Prostate gland (tissue), 2 donors: ENCODE data around the gene ZNF197. TPM values are rescaled to one million over a fixed set of nuclear protein-coding genes. Genes with fewer than 3 reads are reported as not detected.

Experiments
- DNase-seq: peaks from one replicate; pipeline ENCODE4 v3.0.0-alpha.2; 2019; ENCODE audit warnings: low spot score
- H3K27ac ChIP-seq, 2 donors: fragments of 200-600 bp; sonication (generic); 2 replicates each; pipeline ENCODE4 v1.5.1; 2017 to 2019
- H3K27me3 ChIP-seq: fragments of 200-600 bp; sonication (generic); replicated peaks from 2 replicates; pipeline ENCODE4 v1.5.1; 2019; ENCODE audit not compliant: insufficient read depth
- H3K36me3 ChIP-seq, 2 donors: fragments of 200-600 bp; sonication (generic); 1 replicate in 1 of 2; 2 replicates in 1 of 2; pipeline versions ENCODE4 v1.5.1 to v1.8.1; 2017 to 2019
- H3K4me1 ChIP-seq: fragments of 200-600 bp; sonication (generic); replicated peaks from 2 replicates; pipeline ENCODE4 v1.5.1; 2019
- H3K4me3 ChIP-seq, 2 donors: fragments of 200-600 bp; sonication (generic); 2 replicates each; pipeline ENCODE4 v1.5.1; 2017 to 2019
- H3K9me3 ChIP-seq: fragments of 200-600 bp; sonication (generic); 2 replicates; pipeline ENCODE4 v1.5.1; 2017
- POLR2A ChIP-seq: fragments of 450-650 bp; IDR thresholded peaks from one replicate; pipeline ENCODE4 v1.6.1; 2016; ENCODE audit warnings: antibody characterized with exemption, mild to moderate bottlenecking
- POLR2AphosphoS5 ChIP-seq: sonication (generic); formaldehyde crosslinking; IDR thresholded peaks from one replicate; pipeline ENCODE4 v1.6.1; 2017; ENCODE audit warnings: antibody characterized with exemption
- WGBS: methylation state at CpG from one replicate; pipeline ENCODE4 v1.1.5; 2018; 5-methylcytosine and 5-hydroxymethylcytosine counted together
- intact Hi-C: fragments of 100-400 bp; cut with DNase I; formaldehyde crosslinking; loops from one replicate; pipeline ENCODE4 v1.14.2; 2022
- total RNA-seq, 2 donors: library from RNA; depleted of rRNA; stranded (reverse); fragments of >200 nt; gene quantifications; one replicate each; pipeline ENCODE4 v1.1.0, GENCODE V29; 2016
- TF ChIP-seq, protein P1 (sequence below), 4 experiments: fragments of 200-600 bp in 2 of 4; fragments of 450-650 bp in 2 of 4; sonication (generic) in 2 of 4; IDR thresholded peaks; 1 replicate in 3 of 4; 2 replicates in 1 of 4; pipeline ENCODE4 v1.5.1; 2016 to 2019; ENCODE audit warnings: antibody characterized with exemption in 4 of 4, mild to moderate bottlenecking in 2 of 4, moderate library complexity in 2 of 4

The ZNF197 gene
- total RNA-seq, 2 donors from 2014 or later, result 16.9 to 20.6 TPM

GRCh38 chr3:44632193-44632592 is 7.4 kb downstream of the ZNF197 start:
- DNase-seq, result no peak
- Histone ChIP-seq H3K9me3 (no peaks in the 10 kb centered on the region), H3K27me3 (no peaks in the 10 kb centered on the region), H3K4me3 (no peak overlapping the region), H3K36me3 (peaks cover 0 to 4% of the 10 kb centered on the region in 2 donors), H3K4me1 (no peaks in the 10 kb centered on the region), H3K27ac (no peak overlapping the region)
- intact Hi-C loops, result no loop called here
- TF ChIP-seq, protein P1, sequence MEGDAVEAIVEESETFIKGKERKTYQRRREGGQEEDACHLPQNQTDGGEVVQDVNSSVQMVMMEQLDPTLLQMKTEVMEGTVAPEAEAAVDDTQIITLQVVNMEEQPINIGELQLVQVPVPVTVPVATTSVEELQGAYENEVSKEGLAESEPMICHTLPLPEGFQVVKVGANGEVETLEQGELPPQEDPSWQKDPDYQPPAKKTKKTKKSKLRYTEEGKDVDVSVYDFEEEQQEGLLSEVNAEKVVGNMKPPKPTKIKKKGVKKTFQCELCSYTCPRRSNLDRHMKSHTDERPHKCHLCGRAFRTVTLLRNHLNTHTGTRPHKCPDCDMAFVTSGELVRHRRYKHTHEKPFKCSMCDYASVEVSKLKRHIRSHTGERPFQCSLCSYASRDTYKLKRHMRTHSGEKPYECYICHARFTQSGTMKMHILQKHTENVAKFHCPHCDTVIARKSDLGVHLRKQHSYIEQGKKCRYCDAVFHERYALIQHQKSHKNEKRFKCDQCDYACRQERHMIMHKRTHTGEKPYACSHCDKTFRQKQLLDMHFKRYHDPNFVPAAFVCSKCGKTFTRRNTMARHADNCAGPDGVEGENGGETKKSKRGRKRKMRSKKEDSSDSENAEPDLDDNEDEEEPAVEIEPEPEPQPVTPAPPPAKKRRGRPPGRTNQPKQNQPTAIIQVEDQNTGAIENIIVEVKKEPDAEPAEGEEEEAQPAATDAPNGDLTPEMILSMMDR (IDR thresholded peaks at IDR 0.05), result no peak
- no peak for TF ChIP-seq POLR2AphosphoS5
- TF ChIP-seq POLR2A, result no peak
- WGBS, result 95% methylated on average over 3 of the region's 3 CpGs

- TF ChIP-seq POLR2A, result no peak
- TF ChIP-seq POLR2AphosphoS5, result no peak
- TF ChIP-seq, protein P1 (IDR thresholded peaks at IDR 0.05), result no peak
- intact Hi-C loops, result no loop called here
- 98% methylated on average over 4 of the region's 4 CpGs for WGBS
- peaks cover 0 to 13% of the 10 kb centered on the region in 2 donors for H3K36me3 ChIP-seq
- H3K9me3 ChIP-seq, result no peaks in the 10 kb centered on the region
- H3K27me3 ChIP-seq, result no peaks in the 10 kb centered on the region
- DNase-seq, result no peak
- H3K4me3 ChIP-seq, result no peak overlapping the region
- H3K4me1 ChIP-seq, result no peaks in the 10 kb centered on the region
- H3K27ac ChIP-seq, result no peak overlapping the region
Measured at GRCh38 chr3:44642337-44642736, 17.5 kb downstream of the ZNF197 start.

DNA sequence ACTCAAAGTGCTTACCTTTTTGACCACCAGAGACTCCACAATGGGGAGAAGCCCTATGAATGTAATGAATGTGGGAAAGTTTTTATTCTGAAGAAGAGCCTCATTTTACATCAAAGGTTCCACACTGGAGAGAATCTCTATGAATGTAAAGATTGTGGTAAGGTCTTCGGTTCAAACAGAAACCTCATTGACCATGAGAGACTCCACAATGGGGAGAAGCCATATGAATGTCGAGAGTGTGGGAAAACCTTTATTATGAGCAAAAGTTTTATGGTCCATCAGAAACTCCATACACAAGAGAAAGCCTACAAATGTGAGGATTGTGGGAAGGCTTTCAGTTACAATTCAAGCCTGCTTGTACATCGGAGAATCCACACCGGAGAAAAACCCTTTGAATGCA is 18.2 kb downstream of the ZNF197 start:
- Histone ChIP-seq H3K9me3 (no peaks in the 10 kb centered on the region), H3K27ac (no peak overlapping the region), H3K36me3 (peaks cover 0 to 13% of the 10 kb centered on the region in 2 donors), H3K4me3 (no peak overlapping the region), H3K27me3 (no peaks in the 10 kb centered on the region), H3K4me1 (no peaks in the 10 kb centered on the region)
- DNase-seq, result no peak
- TF ChIP-seq POLR2A, result no peak
- TF ChIP-seq POLR2AphosphoS5, result no peak
- TF ChIP-seq, protein P1 (IDR thresholded peaks at IDR 0.05), result no peak
- 99% methylated on average over 4 of the region's 4 CpGs for WGBS
- intact Hi-C loops, result no loop called here

DNA sequence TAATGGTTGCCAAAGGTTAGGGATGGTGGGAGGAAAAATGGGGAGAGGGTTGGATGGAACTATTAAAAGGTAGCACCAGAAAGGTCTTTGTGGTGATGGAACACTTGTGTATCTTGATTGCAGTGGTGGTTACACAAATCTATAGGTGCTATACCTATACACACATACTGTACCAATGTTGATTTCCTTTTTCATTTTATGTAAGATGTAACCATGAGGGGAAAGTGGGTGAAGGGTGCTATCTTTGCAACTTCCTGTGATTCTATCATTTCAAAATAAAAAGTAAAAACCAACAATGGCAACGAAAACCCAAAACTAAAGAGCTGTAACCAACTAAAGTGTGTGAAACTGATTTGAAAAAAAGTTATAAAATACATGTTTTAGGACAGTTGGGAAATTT is 22.9 kb downstream of the ZNF197 start:
- no peaks in the 10 kb centered on the region for H3K4me1 ChIP-seq
- no peak for DNase-seq
- H3K36me3 ChIP-seq, result peaks cover 4 to 5% of the 10 kb centered on the region in 2 donors
- no peaks in the 10 kb centered on the region for H3K27me3 ChIP-seq
- TF ChIP-seq, protein P1 (IDR thresholded peaks at IDR 0.05), result no peak
- TF ChIP-seq POLR2AphosphoS5, result no peak
- no peak for TF ChIP-seq POLR2A
- WGBS, result 93% methylated on average over 1 of the region's 1 CpG
- intact Hi-C loops, result no loop called here
- no peaks in the 10 kb centered on the region for H3K9me3 ChIP-seq
- H3K27ac ChIP-seq, result no peak overlapping the region
- H3K4me3 ChIP-seq, result no peak overlapping the region

DNA sequence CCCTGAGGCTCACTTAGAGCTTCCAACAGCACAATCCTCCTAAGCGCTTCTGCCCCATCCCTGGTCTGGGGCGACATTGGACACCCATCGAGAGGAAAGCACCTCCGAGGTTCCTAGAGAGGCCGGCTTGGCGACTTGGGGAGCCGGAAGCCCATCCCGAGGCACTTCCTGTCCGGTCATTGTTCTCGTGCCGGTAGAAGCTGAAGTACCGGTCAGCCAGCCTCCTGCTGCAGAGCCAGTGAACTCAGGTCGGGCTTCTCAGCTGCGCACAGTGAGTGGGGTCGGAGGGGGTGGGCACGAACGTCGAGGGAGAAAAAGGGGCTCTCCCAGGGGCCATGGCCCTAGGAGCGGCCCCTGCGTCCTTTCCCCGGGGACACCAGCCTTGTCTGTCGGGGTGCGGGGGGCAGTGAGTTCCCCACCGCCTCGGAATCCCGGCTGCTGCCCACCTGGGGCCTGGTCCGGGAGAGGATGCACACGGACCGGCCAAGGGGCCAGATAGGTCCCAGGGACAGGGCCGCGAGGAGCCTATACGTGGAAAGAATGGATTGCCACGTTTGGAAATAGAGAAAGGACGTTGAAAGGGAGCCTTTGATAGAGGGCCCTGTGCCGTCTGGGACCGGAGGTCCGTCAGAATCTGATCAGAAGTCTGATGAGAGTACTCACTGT is 23.9 kb downstream of the ZNF197 start, which contains the start of gene ZNF35:
Gene ZNF35 (plus strand): TSS at position 169 of the 666 bp plus-strand sequence. CDS start 2,336 bp downstream, outside the sequence.
- no peaks in the 10 kb centered on the region for H3K4me1 ChIP-seq
- H3K9me3 ChIP-seq, result no peaks in the 10 kb centered on the region
- intact Hi-C loops, result no loop called here
- peak; percentile 74 for TF ChIP-seq POLR2AphosphoS5
- TF ChIP-seq, protein P1 (IDR thresholded peaks at IDR 0.05), result no peak
- TF ChIP-seq POLR2A, result no peak
- peak within 1 kb of the TSS in 1 of 2 donors; percentile 39 for H3K27ac ChIP-seq
- peaks cover 0 to 10% of the 10 kb centered on the region in 2 donors for H3K36me3 ChIP-seq
- no peaks in the 10 kb centered on the region for H3K27me3 ChIP-seq
- peak; percentile 69 for DNase-seq
- WGBS, result under 1% methylated on average over 35 of the region's 37 CpGs
- H3K4me3 ChIP-seq, result peak within 1 kb of the TSS; percentile 67 to 70
